ENCODE measurements around the gene PINLYP.
A peak's percentile ranks its signal among the peaks of the same experiment; 100 is the strongest.

The PINLYP gene

DNA sequence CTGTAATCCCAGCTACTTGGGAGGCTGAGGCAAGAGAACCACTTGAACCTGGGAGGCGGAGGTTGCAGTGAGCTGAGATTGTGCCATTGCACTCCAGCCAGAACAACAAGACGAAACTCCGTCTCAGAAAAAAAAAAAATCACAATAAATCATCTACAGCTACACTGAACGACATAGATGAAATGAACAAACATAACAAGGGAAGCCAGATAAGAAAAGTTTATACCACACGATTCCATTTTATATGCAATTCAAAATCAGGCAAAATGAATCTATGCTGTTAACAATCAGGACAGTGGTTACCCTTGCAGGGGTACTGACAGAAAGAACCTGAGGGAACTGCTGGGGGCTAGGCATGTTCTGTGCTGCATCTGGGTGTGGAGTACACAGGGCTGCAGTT is 5.9 kb upstream of the PINLYP start:
- TF ChIP-seq, protein P1, sequence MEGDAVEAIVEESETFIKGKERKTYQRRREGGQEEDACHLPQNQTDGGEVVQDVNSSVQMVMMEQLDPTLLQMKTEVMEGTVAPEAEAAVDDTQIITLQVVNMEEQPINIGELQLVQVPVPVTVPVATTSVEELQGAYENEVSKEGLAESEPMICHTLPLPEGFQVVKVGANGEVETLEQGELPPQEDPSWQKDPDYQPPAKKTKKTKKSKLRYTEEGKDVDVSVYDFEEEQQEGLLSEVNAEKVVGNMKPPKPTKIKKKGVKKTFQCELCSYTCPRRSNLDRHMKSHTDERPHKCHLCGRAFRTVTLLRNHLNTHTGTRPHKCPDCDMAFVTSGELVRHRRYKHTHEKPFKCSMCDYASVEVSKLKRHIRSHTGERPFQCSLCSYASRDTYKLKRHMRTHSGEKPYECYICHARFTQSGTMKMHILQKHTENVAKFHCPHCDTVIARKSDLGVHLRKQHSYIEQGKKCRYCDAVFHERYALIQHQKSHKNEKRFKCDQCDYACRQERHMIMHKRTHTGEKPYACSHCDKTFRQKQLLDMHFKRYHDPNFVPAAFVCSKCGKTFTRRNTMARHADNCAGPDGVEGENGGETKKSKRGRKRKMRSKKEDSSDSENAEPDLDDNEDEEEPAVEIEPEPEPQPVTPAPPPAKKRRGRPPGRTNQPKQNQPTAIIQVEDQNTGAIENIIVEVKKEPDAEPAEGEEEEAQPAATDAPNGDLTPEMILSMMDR (IDR thresholded peaks at IDR 0.05; ENCODE audit: low read depth, low read length, missing control alignments) = no peak
- no peak overlapping the region for H3K4me3 ChIP-seq (replicated peaks; ENCODE audit: low read depth, low read length)
- no peak for DNase-seq (ENCODE audit: extremely low read depth, low read depth)

DNA sequence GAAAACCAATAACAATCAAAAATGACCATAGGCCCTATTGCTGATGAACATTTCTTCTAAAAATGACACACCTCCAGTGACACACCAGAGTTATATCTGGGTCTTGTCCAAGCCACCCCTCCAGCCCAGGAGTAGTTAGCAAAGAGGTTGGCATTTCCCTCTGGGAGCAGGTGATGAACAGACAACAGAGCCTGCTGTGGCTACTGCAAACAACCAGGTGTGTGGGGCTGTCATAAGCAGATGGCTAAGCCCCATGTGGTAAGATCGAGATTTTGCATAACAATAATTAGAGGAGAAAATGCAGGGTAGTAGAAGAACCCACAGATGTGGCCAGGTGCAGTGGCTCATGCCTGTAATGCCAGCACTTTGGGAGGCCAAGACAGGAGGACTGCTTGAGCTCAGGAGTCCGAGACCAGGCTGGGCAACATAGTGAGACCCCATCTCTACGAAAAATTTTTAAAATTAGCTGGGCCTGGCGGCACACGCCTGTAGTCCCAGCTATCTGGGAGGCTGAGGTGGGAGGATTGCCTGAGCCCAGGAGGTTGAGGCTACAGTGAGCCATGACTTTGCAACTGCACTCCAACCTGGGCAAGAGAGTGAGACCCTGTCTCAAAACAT is 5.3 kb upstream of the PINLYP start:
- DNase-seq (ENCODE audit: extremely low read depth, low read depth) = no peak

DNA sequence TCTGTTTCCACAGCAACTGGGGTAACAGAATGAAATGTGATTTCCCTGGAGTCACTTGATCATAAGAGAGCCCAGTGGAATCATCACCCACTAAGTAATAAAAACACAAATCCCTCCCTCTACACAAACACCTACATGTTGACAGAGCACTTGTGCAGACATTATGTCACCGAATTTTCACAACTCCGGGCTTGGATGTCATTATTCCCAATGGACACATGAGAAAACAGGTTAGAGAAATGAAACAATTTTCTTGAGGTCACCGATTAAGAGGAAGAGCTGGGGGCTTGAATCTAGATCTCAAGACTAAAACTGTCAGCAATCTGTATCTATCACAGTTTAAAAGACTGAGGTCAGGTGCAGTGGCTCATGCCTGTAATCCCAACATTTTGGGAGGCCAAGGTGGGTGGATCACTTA is 3.4 kb upstream of the PINLYP start:
- TF ChIP-seq, protein P1 (IDR thresholded peaks at IDR 0.05; ENCODE audit: low read depth, low read length, missing control alignments) = no peak
- no peak overlapping the region for H3K4me3 ChIP-seq (replicated peaks; ENCODE audit: low read depth, low read length)
- no peak for DNase-seq (ENCODE audit: extremely low read depth, low read depth)

More for the DNA sequence above, 5.3 kb upstream of the PINLYP start:
- H3K4me3 ChIP-seq (replicated peaks; ENCODE audit: low read depth, low read length) = no peak overlapping the region
- TF ChIP-seq, protein P1 (IDR thresholded peaks at IDR 0.05; ENCODE audit: low read depth, low read length, missing control alignments) = no peak

DNA sequence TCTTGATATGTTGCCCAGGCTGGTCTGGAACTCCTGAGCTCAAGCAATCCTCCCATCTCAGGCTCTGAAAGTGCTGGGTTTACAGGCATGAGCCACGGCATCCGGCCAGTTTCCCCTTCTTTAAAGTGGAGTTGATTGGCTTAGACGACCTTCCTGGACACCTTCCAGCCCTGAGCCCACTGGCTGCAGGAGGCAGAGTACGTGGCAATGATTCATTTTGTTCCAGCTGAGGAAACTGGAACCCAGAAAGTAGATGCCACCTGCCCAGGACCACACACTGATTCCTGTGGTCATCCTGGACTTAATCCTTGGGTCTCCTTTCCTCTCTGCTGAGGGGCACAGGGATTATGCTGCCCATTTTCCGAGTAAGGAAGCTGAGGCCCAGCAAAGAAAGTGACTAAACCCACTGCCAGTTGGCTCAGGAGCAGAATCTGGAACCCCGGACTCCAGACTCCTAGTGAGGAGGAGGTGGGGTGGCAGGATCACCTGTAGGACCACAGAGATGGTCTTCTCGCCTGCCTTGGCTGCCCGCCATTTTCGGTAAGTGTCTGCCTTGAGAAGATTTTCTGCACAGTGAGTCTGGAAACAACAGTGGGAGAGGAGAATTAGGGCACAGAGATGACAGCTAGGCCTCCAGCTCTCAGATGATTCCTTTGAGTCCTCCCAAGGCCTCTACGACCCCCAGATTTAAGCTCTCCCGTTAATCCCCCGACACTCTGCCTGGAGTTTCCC is 1.0 kb upstream of the PINLYP start:
- H3K4me3 ChIP-seq (replicated peaks; ENCODE audit: low read depth, low read length) = peak overlapping the region; percentile 93
- DNase-seq (ENCODE audit: extremely low read depth, low read depth) = no peak
- TF ChIP-seq, protein P1 (IDR thresholded peaks at IDR 0.05; ENCODE audit: low read depth, low read length, missing control alignments) = no peak

DNA sequence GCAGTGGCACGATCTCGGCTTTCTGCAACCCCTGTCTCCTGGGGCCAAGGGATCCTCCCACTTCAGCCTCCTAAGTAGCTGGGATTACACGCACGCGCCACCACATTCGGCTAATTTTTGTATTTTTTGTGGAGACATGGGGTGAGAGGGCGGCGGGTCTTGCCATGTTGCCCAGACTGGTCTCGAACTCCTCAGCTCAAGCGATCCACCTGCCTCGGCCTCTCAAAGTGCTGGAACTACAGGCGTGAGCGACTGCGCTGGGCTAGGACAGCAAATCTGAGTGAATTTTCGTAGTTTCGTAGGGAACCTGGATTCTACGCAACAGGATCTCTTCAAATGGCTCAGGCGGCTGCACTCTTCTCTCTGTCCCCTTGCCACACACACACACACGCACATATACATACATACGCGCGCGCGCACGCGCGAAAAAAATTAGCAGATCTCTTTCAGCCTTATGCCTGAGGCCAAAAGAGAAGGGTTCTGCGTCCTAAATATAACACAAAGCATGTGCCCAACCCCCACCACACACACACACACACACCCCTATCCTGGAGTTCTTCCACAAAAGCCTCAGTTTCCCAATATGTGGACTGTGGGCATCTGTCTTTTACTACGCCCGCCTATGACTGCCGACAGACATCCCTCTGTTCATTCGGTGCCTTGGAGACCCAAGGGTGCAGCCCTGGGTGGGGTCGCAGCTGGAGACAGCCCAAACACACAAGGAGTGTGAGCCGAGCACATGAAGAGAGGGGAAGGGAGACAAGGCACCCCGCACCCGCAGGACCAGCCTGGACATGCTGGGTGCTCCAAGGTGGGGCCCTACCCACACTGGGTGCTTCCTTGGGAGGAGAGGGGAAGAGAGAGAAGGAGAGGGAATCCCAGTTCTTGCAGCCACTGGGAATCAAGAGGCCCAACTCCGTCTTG is 616 bp downstream of the PINLYP start:
- H3K4me3 ChIP-seq (replicated peaks; ENCODE audit: low read depth, low read length) = peak overlapping the region; percentile 93
- no peak for DNase-seq (ENCODE audit: extremely low read depth, low read depth)
- TF ChIP-seq, protein P1 (IDR thresholded peaks at IDR 0.05; ENCODE audit: low read depth, low read length, missing control alignments) = no peak

DNA sequence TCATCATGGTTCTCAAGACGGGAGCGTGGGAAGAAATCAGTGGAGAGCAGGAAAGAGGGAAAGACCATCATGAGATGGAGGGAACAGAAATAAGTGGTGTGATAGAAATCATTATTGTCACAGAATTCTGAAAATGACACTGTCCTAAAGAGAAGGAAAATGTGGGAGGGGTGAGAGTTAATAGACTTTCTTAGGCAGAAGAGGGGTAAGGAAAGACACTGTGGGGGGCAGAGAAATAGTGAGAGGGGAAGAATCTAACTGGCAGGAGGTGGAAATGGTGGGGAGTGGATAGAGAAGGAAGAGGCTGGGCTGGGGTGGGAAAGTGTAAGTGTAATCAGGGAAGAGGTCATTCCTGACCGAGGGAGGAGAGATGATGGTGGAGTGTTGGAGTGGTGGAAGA is 3.2 kb downstream of the PINLYP start:
- H3K4me3 ChIP-seq (replicated peaks; ENCODE audit: low read depth, low read length) = no peak overlapping the region
- TF ChIP-seq, protein P1 (IDR thresholded peaks at IDR 0.05; ENCODE audit: low read depth, low read length, missing control alignments) = no peak
- DNase-seq (ENCODE audit: extremely low read depth, low read depth) = no peak
